ENCODE results near the gene ZBTB46.
A peak's percentile ranks its signal among the peaks of the same experiment; 100 is the strongest.
"Not testable (repeated sequence)": the region's sequence is repeated elsewhere in the genome, so short reads cannot be mapped to it uniquely, and the experiment has no call there.

ZBTB46 gene, protein sequence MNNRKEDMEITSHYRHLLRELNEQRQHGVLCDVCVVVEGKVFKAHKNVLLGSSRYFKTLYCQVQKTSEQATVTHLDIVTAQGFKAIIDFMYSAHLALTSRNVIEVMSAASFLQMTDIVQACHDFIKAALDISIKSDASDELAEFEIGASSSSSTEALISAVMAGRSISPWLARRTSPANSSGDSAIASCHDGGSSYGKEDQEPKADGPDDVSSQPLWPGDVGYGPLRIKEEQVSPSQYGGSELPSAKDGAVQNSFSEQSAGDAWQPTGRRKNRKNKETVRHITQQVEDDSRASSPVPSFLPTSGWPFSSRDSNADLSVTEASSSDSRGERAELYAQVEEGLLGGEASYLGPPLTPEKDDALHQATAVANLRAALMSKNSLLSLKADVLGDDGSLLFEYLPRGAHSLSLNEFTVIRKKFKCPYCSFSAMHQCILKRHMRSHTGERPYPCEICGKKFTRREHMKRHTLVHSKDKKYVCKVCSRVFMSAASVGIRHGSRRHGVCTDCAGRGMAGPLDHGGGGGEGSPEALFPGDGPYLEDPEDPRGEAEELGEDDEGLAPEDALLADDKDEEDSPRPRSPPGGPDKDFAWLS

DNA sequence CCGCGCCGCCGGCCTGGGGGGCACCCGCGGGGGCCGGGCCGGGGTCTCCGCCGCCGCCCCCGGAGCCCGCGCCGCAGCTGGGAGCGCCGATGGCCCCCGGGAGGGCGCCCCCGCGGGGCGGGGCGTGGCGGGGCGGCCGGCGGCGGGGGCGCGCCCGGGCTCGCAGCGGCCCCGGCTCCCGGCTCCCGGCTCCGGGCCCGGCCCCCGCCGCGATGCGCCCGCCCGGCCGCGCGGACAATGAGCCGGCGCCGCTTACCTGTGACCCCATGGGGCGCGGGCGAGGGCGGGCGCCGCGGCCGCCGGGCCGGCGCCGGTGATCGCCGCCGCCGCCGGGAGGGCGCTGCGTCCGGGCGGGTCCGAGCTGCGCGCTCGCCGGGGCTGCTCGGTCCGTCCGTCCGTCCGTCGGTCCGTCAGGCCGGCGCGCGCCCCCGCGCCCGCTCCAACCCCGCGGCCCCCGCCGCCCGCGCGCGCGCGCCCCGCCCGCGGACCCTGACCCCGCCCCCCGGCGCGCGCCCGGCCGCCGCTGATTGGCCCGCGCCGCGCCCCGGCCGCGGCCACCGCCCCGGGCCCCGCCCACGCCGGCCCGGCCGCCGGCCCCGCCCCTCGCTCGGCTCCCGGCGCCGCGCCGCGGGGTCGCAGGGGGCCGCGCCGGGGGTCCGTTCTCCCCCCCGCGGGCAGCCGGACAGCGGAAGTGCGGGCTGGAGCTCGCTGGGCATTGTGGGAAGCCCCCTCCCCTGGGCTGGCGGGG lies at the start of gene ZBTB46:
Gene ZBTB46, minus strand, starts transcription at position 424 of the 748 bp plus-strand sequence. CDS start 40,507 bp downstream, outside the sequence.
- peak; percentile 35 for DNase-seq

DNA sequence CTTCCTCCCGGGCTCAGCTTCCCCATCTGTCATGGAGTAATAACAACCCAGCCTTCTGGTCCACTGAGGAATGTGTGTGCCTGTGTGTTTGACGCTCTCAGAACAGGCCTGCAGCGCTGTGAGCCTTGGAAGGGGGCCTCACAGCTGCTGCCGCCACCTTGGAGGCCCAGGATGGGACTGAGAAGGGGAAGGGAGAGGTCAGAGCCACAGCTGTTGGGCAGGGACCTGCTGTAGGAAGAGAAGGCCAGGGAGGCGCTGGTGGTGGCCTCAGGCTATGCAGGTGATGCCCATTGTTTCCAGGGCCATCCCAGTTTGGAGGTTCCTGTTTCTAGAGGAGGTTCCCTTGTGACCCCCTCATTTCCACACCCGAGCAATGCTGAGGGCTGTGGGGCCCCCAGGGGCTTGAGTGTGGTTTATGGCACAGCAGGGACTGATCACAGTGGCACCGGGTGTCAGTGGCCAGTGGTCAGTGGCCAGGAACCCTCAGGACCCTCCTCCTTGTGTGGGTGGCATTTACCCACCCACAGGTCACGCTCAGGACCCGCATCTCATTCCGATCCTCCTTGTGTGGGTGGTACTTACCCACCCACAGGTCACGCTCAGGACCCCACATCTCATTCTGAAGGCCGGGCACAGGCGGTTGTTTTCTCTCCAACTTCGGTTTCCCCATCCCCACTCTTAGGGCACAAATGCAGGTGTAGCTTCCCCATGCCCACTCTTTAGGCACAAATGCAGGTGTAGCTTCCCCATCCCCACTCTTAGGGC lies 48.0 kb upstream of the ZBTB46 start:
- DNase-seq: no peak

DNA sequence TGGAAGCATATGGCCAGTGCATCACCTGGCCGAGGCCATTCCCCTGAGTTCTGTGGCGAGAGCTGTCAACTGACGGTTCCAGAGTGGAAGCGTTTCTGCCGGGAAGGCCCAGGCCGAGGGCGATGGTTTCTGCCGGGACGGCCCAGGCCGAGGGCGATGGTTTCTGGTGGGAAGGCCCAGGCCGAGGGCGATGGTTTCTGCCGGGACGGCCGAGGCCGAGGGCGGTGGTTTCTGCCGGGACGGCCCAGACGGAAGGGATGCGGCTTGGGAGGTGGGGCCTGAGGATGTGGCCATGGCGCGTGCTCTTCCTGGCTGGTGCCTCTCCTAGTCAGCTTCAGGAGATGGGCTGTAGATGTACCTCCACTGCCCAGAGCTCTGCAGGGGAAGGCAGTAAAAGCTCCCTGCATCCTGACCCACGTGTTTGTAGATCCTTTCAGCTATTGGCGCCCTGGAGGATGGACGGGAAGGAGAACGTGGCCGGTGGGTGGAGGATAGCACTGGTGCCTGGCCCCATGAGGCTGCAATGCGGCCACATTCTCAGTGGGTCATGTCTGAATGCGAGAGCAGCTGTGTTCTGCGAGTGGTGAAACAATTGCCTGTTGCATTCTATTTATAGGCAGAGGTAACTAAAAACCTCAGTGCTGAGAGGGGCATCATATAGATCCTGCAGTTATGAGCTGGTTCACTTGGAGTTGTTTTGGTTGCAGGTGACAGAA lies 46.8 kb upstream of the ZBTB46 start:
- no peak for DNase-seq

DNA sequence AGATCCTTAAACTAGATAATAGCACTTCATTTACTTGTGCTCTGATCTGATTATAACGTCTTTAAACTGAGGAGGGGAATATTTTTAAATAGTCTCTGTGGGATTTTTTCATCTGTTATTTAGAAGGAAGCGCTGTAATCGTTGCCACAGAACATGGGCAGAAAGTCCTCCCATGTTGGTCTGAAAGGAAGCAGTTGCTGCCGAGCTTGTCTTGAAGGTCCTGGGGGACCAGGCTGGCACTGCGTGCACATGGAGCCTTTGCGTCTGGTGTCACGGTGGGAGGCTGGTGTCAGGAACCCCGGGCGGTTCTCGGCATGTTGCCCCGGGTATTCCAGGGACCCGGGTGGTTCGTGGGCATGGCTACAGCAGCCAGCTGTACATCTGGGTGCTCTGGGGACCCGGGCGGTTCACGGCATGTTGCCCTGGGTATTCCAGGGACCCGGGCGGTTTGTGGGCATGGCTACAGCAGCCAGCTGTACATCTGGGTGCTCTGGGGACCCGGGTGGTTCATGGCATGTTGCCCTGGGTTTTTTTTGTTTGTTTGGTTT lies 45.5 kb upstream of the ZBTB46 start:
- no peak for DNase-seq

DNA sequence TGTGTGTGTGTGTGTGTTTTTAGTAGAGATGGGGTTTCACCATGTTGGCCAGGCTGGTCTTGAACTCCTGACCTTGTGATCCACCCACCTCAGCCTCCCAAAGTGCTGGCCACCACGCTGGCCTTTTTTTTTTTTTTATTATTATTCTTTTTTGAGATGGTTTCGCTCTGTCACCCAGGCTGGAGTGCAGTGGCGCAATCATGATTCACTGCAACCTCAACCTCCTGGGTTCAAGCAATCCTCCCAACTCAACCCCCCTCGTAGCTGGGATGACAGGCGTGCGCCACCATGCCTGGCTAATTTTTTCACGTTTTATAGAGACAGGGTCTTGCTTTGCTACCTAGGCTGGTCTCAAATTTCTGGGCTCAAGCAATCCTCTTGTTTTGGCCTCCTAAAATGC lies 43.2 kb upstream of the ZBTB46 start:
- not testable (repeated sequence) for DNase-seq

DNA sequence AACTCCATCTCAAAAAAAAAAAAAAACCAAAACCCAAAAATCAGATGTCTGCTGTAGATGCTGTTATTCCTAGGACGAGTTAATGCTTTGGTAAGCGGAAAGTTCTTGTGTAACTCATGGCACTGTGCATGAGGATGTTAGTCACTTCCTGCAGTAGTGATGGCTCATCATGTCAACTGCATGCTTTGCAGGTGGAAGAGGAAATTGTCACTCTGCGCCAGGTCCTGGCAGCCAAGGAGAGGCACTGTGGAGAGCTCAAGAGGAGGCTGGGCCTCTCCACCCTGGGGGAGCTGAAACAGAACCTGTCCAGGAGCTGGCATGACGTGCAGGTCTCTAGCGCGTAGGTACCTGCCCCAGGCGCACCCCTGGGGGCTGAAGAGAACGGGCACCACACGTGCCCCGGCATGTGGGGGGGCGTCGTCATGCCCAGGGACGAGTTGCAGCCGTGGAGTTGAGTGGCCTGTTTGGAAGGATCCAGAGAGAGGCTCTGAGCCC lies 42.5 kb upstream of the ZBTB46 start:
- DNase-seq: peak; percentile 72

DNA sequence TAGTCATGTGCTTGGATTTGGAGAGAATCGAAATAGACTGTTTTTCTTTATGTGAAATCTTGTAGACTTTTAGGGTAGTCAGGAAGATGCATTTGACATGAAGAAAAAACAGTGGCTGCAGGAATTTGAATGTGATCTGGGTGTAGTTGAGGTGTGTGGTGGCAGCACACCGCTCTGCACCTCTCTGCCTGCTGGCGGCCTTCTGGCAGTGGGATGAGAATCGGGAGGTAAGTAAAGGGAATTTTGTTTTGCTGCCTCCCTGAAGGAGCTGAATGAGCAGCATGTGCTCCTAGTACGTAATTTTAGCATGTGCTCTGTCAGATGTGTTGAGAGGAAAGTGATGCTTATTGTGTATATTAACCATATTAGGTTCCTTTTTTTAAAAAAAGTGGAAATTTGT lies 37.2 kb upstream of the ZBTB46 start:
- DNase-seq: no peak

DNA sequence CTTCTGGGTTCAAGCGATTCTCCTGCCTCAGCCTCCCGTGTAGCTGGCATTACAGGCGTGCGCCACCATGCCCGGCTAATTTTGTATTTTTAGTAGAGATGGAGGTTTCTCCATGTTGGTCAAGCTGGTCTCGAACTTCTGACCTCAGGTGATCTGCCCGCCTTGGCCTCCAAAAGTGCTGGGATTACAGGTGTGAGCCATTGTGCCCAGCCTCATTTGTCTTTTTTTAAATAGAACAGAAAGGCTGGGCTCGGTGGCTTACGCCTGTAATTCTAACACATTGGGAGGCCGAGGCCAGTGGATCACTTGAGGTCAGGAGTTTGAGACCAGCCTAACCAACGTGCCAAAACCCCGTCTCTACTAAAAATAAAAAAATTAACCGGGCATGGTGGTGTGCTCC lies 36.0 kb upstream of the ZBTB46 start:
- not testable (repeated sequence) for DNase-seq

DNA sequence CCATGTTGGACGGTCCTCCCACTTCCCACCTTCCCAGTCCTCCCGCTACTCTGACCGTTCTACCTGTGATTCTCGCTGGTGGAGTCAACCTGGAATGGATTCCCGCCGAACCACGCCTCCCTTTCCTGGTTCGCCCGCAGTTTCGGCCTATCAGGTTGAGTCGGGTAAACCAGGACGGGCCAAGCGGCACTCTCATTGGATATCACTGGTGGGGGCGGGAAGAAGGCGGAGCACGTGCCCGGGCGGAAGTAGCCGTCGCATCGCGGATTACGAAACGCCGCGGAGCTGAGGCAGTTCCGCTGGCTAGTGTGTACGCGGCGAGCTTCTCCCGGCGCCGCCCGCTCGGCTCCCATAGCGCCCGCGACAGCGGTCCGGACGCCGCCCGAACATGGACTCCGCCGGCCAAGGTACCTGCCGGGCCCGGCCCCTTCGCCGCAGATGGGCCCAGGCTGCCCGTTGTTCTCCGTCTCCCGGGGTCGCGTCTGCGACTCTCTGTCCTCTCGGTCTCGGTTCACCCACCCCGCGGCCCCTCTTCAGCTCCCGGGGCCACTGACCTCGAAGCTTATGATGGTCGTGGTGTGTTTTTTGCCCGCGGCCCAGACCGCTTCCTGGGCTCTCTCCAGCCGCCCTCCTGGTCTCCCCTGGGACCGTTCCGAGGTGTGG lies 34.0 kb upstream of the ZBTB46 start, which contains the start of gene TPD52L2:
Gene TPD52L2, plus strand, starts transcription at position 293 of the 663 bp plus-strand sequence. Its CDS starts 96 bp downstream, at position 389.
- peak; percentile 99 for DNase-seq

DNA sequence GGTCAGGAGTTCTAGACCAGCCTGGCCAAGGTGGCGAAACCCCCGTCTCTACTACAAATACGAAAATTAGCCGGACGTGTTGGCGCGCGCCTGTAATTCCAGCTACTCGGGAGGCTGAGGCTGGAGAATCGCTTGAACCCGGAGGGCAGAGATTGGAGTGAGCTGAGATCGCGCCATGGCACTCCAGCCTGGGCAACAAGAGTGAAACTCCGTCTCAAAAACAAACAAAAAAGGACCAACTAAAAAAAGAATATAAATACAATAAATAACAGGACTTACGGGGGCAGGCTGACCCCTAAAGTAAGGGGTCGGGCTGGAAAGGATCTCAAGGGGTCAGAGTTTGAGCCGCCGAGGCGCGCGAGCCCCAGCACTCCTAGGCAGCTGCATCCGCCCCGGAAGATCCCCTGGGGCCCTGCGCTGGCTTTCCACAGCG lies 33.5 kb upstream of the ZBTB46 start:
- DNase-seq: no peak

DNA sequence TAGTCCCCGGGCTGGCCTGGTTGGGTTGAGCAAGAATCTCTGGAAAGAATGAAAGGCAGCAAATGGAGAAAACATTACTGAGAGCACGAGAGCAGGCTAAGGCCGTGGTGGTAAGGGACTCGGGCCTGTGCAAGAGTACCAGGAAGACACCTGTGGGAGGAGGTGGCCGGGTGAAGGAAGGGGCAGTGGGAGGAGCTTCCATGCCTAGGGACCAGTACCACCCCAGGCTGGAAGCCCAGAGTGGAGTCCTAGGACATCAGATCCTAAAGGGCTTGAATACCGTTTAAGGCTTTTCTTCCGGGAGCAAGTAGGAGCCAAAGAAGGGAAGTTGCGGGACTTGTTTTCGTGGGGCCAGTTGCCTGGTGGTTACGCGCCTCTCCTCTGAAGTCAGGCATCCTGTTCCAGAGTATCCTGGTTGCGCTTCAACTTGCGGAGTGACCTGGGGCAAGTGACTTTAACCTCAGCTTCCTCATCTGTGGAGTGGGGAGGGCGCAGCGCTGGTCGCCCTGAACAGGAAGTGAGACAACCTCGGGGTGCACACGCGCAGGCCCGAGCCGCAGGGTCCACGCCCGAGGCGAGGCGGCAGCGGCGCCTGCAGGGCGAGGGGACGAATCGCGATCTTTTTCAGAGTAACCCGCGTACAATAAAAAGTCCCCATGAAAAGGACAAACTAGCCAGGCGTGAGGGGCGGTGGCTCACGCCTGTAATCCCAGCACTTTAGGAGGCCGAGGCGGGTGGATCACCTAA lies 32.9 kb upstream of the ZBTB46 start:
- peak; percentile 76 for DNase-seq

DNA sequence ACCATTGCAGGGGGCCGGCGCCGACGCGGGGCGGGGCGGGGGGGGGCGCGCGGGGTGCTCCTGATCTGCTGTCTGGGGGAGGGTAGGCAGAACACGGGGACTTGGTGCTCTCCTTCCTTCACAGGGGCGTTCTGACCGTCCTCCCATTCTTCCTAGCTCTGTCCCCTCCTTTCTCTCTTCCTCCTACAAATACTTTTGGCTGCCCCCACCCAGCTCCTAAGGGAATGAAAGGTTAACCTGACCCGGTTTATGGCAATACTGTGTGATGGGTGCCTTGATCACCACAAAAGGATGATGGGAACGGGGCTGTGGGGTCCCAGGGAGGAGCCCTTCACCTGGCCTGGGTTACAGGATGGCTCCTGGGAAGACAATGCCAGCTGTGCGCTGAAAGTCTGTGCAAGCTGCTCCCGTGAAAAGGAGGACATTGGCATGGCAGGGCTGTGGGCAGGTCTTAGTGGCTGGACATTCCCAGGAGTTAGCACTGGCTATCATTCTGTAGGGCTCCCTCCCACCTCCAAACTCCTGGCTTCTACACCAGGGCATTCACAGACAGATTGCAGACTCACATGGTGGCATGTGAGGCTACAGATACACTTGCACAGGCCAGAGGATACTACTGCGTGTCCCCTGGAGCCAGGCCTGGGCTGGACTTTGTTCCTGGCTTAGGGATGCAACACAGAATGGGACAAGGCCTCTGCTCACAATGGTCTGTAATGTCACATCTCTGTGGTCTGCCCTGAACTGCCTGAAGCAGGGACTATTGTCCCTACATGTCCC lies 32.1 kb upstream of the ZBTB46 start:
- DNase-seq: no peak

DNA sequence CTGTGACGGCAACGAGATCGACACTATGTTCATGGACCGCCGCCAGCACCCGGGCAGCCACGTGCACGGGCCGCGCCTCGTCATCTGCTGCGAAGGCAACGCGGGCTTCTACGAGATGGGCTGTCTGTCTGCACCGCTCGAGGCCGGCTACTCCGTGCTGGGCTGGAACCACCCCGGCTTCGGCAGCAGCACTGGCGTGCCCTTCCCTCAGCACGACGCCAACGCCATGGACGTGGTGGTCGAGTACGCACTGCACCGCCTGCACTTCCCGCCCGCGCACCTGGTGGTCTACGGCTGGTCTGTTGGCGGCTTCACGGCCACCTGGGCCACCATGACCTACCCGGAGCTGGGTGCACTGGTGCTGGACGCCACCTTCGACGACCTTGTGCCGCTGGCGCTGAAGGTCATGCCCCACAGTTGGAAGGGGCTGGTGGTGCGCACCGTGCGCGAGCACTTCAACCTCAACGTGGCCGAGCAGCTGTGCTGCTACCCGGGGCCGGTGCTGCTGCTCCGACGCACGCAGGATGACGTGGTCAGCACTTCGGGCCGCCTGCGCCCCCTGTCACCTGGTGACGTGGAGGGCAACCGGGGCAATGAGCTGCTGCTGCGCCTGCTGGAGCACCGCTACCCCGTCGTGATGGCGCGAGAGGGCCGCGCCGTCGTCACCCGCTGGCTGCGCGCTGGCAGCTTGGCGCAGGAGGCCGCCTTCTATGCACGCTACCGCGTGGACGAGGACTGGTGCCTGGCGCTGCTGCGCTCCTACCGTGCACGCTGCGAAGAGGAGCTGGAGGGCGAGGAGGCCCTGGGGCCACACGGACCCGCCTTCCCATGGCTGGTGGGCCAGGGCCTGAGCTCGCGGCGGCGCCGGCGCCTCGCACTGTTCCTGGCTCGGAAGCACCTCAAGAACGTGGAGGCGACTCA lies 31.2 kb upstream of the ZBTB46 start:
- DNase-seq: no peak

DNA sequence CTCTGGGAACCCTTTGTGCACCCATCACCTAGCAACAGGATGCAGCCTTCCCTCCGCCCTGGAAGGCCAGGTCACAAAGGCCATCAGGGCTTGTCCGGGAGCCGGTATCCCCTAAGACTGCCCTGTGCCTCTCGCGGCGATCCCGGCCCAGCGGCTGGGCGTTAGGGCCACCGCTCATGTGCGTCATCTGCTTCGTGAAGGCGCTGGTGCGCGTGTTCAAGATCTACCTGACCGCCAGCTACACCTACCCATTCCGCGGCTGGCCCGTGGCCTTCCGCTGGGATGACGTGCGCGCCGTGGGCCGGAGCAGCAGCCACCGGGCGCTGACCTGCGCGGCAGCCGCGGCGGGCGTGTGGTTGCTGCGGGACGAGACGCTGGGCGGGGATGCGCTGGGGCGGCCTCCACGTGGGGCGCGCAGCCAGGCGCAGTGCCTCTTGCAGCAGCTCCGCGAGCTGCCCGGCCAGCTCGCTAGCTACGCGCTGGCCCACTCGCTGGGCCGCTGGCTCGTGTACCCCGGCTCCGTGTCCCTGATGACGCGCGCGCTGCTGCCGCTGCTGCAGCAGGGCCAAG lies 30.4 kb upstream of the ZBTB46 start, which contains the start of gene ABHD16B:
Gene ABHD16B, plus strand, starts transcription at position 134 of the 570 bp plus-strand sequence. Its CDS starts 43 bp downstream, at position 177.
- DNase-seq: no peak

DNA sequence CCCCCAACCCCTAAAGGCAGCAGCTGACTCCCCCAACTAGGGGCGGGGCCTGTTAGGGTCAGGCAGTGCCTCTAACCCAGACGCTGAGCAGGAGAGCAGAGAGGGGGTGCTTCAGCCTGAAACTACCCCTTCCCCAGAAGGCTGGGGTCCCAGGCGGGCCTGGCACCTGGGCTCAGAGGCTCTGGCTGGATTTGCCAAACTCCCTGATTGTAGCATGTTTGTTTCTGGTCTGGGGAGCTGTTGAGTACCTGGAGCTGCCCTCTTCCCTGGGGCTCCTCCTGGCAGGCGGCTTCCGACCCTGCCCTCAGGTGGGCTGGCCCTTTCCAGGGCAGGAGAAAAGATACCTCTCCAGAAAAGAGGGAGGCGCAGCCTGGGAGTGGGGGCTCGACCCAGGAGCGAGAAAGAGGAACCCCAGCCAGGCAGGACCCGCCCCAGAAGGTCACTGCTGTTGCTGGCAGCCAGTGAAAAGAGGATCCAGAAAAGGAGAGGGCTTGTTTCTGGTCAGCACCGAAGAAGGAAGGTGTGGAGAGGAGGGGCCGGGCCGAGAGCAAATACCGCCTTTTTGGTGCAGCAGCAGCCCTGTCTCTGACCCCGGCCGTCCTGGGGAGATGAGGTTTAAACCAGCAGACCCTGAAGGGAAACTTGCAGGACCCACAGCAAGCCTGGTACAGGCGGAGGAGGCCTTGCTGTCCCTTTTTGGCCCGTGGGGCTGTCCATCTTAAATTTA lies 29.4 kb upstream of the ZBTB46 start:
- DNase-seq: no peak

DNA sequence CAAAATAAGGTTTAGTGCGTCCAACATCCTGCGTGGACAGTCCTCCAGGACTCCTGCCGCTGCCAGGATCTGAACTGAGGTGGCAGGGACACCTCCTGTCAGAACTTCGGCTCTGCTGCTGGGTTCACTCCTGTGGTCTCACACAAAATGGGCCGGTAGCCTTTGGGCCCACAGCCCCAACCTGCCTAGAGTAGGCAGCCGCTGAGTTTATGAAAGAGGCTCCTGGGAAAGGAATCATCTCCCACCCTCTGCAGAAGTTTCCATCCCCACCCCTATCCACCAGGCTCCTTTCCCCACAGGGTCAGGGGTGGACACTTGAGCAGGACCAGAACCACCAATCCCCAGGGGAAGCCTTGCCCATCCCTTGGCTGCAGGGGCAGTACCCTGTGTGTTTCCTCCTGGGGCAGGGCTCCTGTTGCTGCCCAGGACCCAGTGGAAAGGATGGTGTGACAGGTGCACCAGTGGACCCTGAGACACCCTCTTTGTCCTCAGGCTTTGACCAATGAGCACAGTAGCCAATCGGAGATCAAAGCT lies 28.2 kb upstream of the ZBTB46 start:
- DNase-seq: no peak
